RPMI7951 (cell line): ENCODE measurements around the gene HSPBAP1. TPM values are rescaled to one million over a fixed set of nuclear protein-coding genes. Genes with fewer than 3 reads are reported as not detected.

ENCODE experiments used
- total RNA-seq: library from RNA; depleted of rRNA; stranded (reverse); fragments of >200 nt; shearing (Covaris generic); gene quantifications from 2 replicates; pipeline ENCODE4 v1.2.3, GENCODE V29; 2014; rRNA removed

The HSPBAP1 gene
- total RNA-seq, 1 experiment from 2014 or later, result 6.2 TPM

Other genes starting within 250 kb of the HSPBAP1 start
- gene PARP9, start 229.5 kb downstream of the HSPBAP1 start, total RNA-seq, result 17.4 and 22.1 TPM in 2 replicates
- 24.3 and 24.9 TPM in 2 replicates for gene DTX3L, start 229.5 kb downstream of the HSPBAP1 start, total RNA-seq
- gene PARP15, start 216.2 kb downstream of the HSPBAP1 start, total RNA-seq, result 0.10 TPM in 1 of 2 replicates, not detected in the other
- 73.7 and 113 TPM in 2 replicates for gene PARP14, start 113.0 kb downstream of the HSPBAP1 start, total RNA-seq
- 10.6 and 12.1 TPM in 2 replicates for gene SLC49A4, start 1.2 kb upstream of the HSPBAP1 start, total RNA-seq
- gene SEMA5B, start 233.9 kb upstream of the HSPBAP1 start, total RNA-seq, result not detected in 2 replicates